HG03378 (cell line): ENCODE data around the gene TADA1.
"Not testable (repeated sequence)": the region's sequence is repeated elsewhere in the genome, so short reads cannot be mapped to it uniquely, and the experiment has no call there.

Source experiments
- ATAC-seq: cut with Tn5 transposase; IDR thresholded peaks from one replicate; pipeline ENCODE4 v1.9.1; 2021; ENCODE audit warnings: mild to moderate bottlenecking, moderate library complexity; ENCODE audit not compliant: unreplicated experiment

TADA1 gene

GRCh38 chr1:166848193-166848592 is 27.9 kb downstream of the TADA1 start:
- ATAC-seq: no peak

- ATAC-seq: no peak
Measured at GRCh38 chr1:166844791-166845190, 31.3 kb downstream of the TADA1 start.

GRCh38 chr1:166843769-166844596 is 32.1 kb downstream of the TADA1 start:
- no peak for ATAC-seq

- no peak for ATAC-seq
Measured at GRCh38 chr1:166843322-166843721, 32.7 kb downstream of the TADA1 start.

GRCh38 chr1:166840309-166841274 is 35.5 kb downstream of the TADA1 start:
- no peak for ATAC-seq

GRCh38 chr1:166839600-166840308 is 36.3 kb downstream of the TADA1 start:
- no peak for ATAC-seq

GRCh38 chr1:166838766-166839599 is 37.1 kb downstream of the TADA1 start, which contains the start of gene POGK:
POGK (plus strand) TSS chr1:166839475; CDS start chr1:166840957, 1,482 bp downstream.
- ATAC-seq: peak; percentile 91

- no peak for ATAC-seq
Measured at GRCh38 chr1:166836733-166837132, 39.3 kb downstream of the TADA1 start.

GRCh38 chr1:166829762-166830161 is 46.3 kb downstream of the TADA1 start:
- ATAC-seq: not testable (repeated sequence)

- no peak for ATAC-seq
Measured at GRCh38 chr1:166827426-166827825, 48.6 kb downstream of the TADA1 start.

- no peak for ATAC-seq
Measured at GRCh38 chr1:166822385-166822784, 53.7 kb downstream of the TADA1 start.

- ATAC-seq: no peak
Measured at GRCh38 chr1:166819974-166820373, 56.1 kb downstream of the TADA1 start.

GRCh38 chr1:166814611-166815010 is 61.5 kb downstream of the TADA1 start:
- ATAC-seq: no peak

- no peak for ATAC-seq
Measured at GRCh38 chr1:166813508-166814223, 62.4 kb downstream of the TADA1 start.

- ATAC-seq: no peak
Measured at GRCh38 chr1:166811691-166812090, 64.4 kb downstream of the TADA1 start.

GRCh38 chr1:166808952-166809351 is 67.1 kb downstream of the TADA1 start:
- ATAC-seq: no peak
